NCI-H2029 treated with DMSO at 0.1 percent for 48 hours (cell line): ENCODE results near the gene CEBPB.

ENCODE experiments used
- DNase-seq: peaks from one replicate; lab custom pipeline; 2025; lab: John Stamatoyannopoulos, UW

The CEBPB gene

DNA sequence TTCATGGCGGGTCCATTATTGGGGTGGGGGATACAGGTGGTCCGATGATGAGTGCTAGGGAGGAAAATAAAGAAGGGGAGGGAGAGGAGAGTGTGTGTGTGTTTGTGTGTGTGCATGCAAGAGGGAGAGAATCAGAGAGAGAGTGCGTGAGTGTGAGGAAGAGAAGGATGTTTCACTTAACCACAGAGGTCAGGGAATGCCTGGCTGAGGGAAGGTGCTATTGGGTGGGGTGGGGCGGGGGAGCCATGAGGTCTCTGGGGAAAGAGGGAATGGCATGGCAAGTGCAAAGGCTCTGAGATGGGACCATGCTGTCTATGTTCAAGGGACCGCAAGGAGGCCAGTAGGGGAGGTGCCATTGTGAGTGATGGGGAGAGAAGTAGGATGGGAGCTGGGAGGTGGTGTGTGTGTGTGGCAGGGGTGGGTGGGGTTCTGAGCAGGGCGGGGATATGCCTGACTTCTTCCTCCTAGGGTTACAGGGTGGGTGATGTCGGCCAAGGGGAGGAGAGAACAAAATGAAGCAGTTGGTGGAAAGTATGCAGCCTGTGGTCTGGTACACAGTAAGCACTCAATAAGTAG lies 23.0 kb downstream of the CEBPB start:
- no peak for DNase-seq

DNA sequence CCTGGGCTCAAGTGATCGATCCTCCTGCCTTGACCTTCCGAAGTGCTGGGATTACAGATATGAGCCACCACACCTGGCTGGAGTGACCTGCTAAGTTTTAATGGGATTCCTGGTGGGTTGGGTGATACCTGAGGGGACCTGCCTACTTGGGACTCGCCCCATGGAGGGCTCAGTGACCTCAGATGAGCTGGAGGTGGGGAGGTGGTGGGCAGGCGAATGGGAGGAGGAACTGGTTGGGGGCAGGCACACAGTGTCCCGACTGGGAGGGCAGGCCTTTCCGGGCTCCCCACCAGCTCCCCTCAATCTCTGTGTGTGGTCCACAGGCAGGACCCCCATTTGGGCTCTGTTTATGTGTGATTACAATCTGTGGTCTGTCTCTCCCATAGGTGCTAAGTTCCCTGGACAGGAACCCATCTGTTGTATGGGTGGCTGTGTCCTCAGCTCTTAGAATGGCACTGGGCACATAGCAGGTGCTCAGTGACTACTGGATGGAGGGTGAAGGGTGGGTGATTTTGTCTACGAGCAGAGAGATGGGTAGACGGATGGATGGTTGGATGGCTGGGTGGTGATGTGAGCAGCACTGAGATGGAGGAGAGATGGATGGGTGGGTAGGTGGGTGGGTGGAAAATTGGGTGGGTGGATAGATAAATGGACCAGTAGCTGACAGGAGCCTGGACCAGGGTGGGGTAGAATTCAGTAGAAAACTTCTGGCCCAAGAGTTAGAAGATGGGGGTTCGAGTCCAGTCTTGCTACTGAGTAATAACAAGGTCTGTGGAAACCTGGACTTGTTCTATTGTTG lies 23.8 kb downstream of the CEBPB start:
- DNase-seq: no peak

- no peak for DNase-seq
Observed at GRCh38 chr20:50215101-50215690, 24.6 kb downstream of the CEBPB start.

- DNase-seq: no peak
Observed at GRCh38 chr20:50215926-50216325, 25.3 kb downstream of the CEBPB start.

- DNase-seq: no peak
Observed at GRCh38 chr20:50216543-50217206, 26.0 kb downstream of the CEBPB start.

DNA sequence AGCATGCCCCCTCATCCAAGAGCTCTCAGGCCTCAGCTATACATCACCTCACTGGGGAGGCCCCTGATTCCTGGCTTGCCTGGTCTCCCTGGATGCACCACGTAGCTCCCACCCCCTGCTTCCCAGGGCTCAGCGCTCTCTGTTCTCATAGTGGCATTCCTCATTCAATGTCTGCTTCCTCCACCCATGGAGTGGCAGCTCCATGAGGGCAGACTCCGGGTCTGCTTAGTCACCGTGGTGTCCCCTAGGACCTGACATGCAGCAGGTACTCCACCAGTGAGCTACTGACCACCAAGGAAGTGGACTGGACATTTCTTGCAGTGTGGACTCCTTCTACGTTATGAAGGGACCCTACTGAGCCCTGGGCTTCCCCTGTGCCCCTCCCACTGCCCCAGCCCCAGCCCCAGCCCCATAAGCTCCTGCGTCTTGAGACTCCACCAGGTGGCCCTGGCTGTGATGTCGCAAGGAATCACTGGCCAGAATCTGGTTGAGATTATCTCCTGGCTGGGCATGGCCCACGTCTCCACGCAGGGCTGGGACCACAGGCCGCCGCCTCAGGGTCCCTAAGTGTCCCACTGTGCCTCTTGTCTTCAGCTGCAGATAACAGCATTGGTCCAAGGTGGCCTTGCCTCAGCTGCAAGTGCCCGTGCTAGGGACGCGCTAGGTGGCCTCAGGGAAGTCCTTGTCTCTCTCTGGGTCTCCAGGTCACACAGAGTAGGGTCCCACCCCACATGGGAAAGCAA lies 26.7 kb downstream of the CEBPB start:
- no peak for DNase-seq

DNA sequence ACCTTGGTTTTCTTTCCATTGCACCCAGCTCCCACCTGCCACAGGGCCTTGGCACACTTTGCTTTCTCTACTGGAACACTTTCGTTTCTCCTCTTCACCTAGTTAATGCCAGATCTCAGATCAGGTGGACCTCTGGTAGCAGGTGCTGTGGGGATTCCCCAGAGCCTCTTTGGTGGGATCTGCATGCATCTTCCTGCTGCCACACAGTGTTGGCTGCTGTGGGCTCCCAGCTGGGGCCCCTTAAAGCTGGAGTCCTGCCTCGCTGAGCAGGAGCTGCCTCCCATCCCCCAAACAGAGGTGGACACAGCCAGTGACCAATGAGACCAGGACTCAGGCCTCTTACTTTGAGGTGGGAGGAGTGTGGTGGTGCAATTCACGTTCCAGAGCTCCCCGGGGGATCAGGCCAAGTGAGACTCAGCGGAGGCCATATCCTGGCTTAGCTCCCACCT lies 28.4 kb downstream of the CEBPB start:
- DNase-seq: no peak

DNA sequence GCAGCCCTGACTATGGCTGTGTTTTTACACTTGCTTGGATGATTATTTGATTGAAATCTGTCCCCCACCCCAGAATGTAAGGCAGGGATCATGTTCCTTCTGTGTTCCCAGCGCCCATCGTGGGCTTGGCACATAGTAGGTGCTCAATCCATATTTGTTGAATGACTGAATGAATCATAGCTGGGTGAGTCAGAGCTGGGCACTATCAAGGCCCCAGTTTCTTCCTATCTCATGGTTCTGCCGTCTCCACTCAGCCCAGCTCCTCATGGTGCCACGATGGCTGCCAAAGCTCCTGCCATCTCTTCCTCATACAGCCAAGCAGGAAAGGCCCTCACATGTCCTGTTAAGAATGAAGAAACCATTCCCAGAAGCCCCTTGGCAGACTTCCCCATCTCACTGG lies 29.0 kb downstream of the CEBPB start:
- no peak for DNase-seq

DNA sequence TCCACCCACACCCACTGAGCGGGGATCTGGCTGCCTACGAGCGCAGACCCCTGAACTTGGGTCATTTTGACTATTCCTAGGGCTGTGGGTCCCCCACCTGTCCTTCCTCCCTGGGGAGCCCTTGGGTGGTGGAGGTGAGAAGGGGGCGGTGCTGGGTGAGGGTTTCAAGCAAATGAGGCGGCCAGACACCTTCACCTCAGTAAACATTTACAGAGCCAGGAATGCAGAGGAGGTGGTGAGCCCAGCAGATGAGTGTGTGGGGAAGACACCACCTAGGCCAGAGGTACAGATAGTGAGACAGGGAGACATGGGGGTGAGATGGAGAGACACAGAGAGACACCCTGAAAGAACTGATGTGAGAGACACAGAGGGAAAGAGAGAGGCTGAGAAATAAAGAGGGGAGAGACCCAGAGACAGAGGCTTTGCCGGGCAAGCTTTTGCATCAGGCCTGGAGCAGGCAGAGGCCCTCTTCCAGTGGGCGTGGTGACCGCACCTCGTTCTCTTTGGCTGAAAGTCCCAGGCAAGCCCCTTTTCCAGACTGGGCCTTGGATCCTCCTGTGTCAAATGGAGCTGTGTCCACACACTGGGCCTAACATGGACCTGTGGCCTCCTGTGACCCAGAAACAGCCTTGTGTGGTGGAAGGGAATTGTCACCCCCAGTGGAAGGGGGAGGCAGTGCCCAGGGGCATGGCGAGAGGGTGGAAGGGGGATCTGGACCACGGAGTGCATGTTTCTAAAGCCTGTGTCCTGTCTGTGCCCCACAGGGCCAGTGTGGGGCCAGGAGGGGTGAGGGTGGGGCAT lies 29.7 kb downstream of the CEBPB start:
- DNase-seq: no peak

DNA sequence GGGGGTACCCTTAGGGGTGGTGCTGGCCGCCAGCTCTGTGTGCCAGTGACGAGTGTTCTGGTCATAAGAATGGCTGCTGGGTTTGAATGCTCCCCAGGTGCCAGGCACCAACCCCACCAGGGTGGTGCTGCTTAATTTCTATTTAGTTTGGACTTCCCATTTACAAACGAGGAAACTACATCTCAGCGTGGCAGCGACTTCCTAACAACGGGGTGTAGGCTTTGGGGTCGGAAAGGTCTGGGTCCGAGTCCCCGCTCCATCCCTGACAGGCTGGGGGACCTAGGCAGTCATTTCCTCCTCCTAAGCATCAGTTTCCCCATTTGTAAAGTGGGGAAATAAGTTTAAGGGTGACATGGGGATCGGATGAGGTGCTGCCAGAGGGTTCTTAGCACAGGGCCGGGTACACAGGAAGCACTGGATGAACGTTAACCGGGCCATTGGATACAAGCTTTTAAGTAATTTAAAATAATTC lies 30.3 kb downstream of the CEBPB start:
- DNase-seq: no peak

DNA sequence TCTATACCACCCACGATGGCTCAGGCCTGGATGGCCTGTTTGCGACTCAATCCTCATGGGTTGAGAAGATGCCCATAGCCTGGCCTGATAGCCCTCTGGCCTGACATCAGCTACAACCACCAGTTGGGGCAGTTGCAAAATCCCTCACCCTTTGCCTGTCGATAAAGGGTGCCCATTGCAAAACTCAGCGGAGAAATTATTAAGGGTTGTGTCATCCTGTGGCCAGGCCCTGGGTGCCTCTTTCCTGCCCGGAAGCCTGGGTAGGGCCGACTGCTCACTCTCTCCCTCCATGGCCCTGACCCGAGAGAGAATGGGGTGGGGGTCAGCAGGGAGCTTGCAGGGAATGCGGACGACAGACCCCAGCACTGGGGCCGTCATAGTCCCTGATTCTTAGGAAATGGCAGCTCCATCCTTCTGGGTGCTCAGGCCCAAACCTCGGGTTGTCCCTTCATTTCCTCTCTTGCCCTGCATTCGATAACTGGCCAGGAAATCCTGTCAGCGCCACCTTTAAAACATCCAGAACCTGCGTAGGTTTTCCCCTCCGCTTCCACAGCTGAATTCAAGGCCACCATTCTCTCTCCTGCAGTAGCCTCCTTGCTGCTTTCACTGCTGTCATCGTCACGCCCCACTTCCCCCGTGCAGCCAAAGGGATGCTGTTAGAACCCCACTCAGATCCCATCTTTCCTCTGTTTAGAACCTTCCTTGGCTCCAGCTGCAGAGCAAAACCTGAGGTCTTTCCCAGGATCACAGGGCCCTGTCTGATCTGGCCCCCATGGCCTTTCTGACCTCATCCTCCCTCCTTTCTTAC lies 31.1 kb downstream of the CEBPB start:
- DNase-seq: no peak

DNA sequence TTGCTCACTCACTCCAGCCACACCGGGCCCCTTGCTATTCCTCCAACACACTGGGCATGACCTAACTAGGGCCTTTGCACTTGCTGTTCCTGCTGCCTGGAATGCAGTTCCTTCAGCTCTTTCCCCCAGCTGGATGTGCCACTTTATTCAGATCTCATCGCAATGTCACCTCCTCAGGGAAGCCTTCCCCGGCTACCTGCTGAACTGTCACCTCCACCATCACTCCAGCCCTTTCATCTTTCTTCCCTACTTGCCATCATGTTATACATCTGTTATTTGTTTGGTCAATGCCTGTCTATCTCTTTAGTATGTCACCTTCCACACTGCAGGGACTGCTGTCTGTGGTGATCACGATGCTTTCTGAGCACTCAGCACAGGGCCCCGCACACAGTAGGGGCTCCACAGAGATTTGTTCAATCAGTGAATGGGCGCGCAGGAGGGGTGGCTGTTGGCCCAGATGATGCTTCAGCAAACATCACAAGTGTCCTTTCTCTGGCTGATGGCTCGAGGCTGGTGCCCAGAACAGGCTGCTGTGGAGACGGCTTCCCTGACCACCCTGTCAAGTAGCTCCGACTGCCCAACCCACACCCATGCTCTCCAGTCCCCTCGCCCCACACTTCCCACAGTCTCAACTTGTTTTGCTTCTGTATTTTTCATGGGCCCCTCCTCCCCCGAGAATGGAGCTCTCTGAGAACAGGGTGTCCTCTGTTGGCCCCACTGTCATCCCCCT lies 31.8 kb downstream of the CEBPB start:
- DNase-seq: no peak

- no peak for DNase-seq
Observed at GRCh38 chr20:50223039-50224005, 32.7 kb downstream of the CEBPB start.

GRCh38 chr20:50224052-50224451 lies 33.4 kb downstream of the CEBPB start:
- DNase-seq: no peak

GRCh38 chr20:50224531-50225255 lies 34.1 kb downstream of the CEBPB start:
- no peak for DNase-seq

- DNase-seq: no peak
Observed at GRCh38 chr20:50226093-50226974, 35.7 kb downstream of the CEBPB start.

DNA sequence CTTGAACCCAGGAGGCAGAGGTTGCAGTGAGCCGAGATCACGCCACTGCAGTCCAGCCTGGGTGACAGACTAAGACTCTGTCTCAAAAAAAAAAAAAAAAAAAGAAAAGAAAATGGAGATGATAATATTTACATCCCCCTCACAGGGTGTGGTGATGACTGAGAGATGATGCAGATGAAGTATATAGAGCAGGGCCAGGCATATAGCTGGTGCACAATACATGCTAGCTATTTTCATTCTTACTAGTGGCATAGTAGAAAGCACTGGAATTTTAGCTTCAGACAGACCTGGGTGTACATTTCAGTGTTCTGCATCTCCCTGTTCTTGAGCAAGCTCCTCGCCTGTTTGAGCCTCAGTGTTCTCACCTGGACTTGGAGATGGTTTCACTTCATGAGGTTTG lies 36.9 kb downstream of the CEBPB start:
- no peak for DNase-seq
